H9 (cell line): ENCODE results near the gene OMP. TPM values are rescaled to one million over a fixed set of nuclear protein-coding genes. Genes with fewer than 3 reads are reported as not detected.

Source experiments
- DNase-seq: peaks from one replicate; pipeline ENCODE4 v3.0.0-alpha.2; 2017
- H2AFZ ChIP-seq: one replicate; pipeline ENCODE4 v1.6.1; 2013; ENCODE audit warnings: mild to moderate bottlenecking, low read length, control low read depth, moderate library complexity
- H2AK5ac ChIP-seq: 2 replicates; pipeline ENCODE4 v1.6.1; 2013; ENCODE audit warnings: low read length, control low read depth, mixed read lengths; ENCODE audit not compliant: insufficient read length
- H2BK120ac ChIP-seq: one replicate; pipeline ENCODE4 v1.6.1; 2013; ENCODE audit warnings: low read depth, mild to moderate bottlenecking, low read length, control low read depth, inconsistent platforms; ENCODE audit not compliant: poor library complexity, severe bottlenecking
- H2BK12ac ChIP-seq: 2 replicates; pipeline ENCODE4 v1.6.1; 2013; ENCODE audit warnings: low read length, control low read depth, mixed read lengths, low read depth; ENCODE audit not compliant: insufficient read length
- H2BK15ac ChIP-seq: 2 replicates; pipeline ENCODE4 v1.6.1; 2013; ENCODE audit warnings: low read depth, low read length, control low read depth
- H2BK20ac ChIP-seq: one replicate; pipeline ENCODE4 v1.6.1; 2013; ENCODE audit warnings: low read depth, mild to moderate bottlenecking, low read length, control low read depth, inconsistent platforms; ENCODE audit not compliant: poor library complexity, severe bottlenecking
- H2BK5ac ChIP-seq: 2 replicates; pipeline ENCODE4 v1.6.1; 2013; ENCODE audit warnings: low read length, control low read depth, mixed read lengths; ENCODE audit not compliant: insufficient read length
- H3K14ac ChIP-seq: 2 replicates; pipeline ENCODE4 v1.6.1; 2013; ENCODE audit warnings: low read length, control low read depth; ENCODE audit not compliant: insufficient read depth
- H3K18ac ChIP-seq: 2 replicates; pipeline ENCODE4 v1.6.1; 2013; ENCODE audit warnings: low read depth, mild to moderate bottlenecking, mixed read lengths, low read length, control low read depth; ENCODE audit not compliant: insufficient read length
- H3K23ac ChIP-seq: 2 replicates; pipeline ENCODE4 v1.6.1; 2013; ENCODE audit warnings: low read length, control low read depth, mixed read lengths, low read depth; ENCODE audit not compliant: insufficient read length
- H3K23me2 ChIP-seq: 2 replicates; pipeline ENCODE4 v1.6.1; 2013; ENCODE audit warnings: low read depth, mild to moderate bottlenecking, mixed read lengths, low read length, control low read depth; ENCODE audit not compliant: insufficient read length, poor library complexity, severe bottlenecking
- H3K27ac ChIP-seq: 2 replicates; pipeline ENCODE4 v1.5.1; 2013; ENCODE audit warnings: low read length, control low read depth, mixed read lengths, low read depth; ENCODE audit not compliant: insufficient read length
- H3K27me3 ChIP-seq: 2 replicates; pipeline ENCODE4 v1.6.1; 2013; ENCODE audit warnings: low read length, control low read depth, inconsistent platforms; ENCODE audit not compliant: insufficient read depth
- H3K4ac ChIP-seq: 2 replicates; pipeline ENCODE4 v1.6.1; 2013; ENCODE audit warnings: low read depth, mild to moderate bottlenecking, control low read depth, inconsistent platforms, low read length, moderate library complexity
- H3K4me1 ChIP-seq: 2 replicates; pipeline ENCODE4 v1.6.1; 2013; ENCODE audit warnings: low read length, control low read depth, inconsistent platforms; ENCODE audit not compliant: insufficient read depth
- H3K4me2 ChIP-seq: 2 replicates; pipeline ENCODE4 v1.6.1; 2013; ENCODE audit warnings: low read length, control low read depth, mixed read lengths; ENCODE audit not compliant: insufficient read length, insufficient read depth
- H3K56ac ChIP-seq: 2 replicates; pipeline ENCODE4 v1.6.1; 2013; ENCODE audit warnings: low read depth, mild to moderate bottlenecking, mixed read lengths, low read length, control low read depth; ENCODE audit not compliant: insufficient read length
- H3K79me1 ChIP-seq: 2 replicates; pipeline ENCODE4 v1.6.1; 2013; ENCODE audit warnings: low read depth, mild to moderate bottlenecking, moderate library complexity, low read length, control low read depth, inconsistent platforms; ENCODE audit not compliant: insufficient read depth, poor library complexity, severe bottlenecking
- H3K79me2 ChIP-seq: 2 replicates; pipeline ENCODE4 v1.6.1; 2013; ENCODE audit warnings: low read length, control low read depth, inconsistent platforms; ENCODE audit not compliant: insufficient read depth
- H3K9ac ChIP-seq: 2 replicates; pipeline ENCODE4 v1.6.1; 2013; ENCODE audit warnings: low read length, control low read depth, mixed read lengths; ENCODE audit not compliant: insufficient read length; ENCODE audit errors: extremely low read depth
- H3K9me3 ChIP-seq: one replicate; pipeline ENCODE4 v1.6.1; 2013; ENCODE audit warnings: low read depth, low read length, inconsistent platforms; ENCODE audit not compliant: control insufficient read depth
- H3T11ph ChIP-seq: one replicate; pipeline ENCODE4 v1.6.1; 2013; ENCODE audit warnings: mild to moderate bottlenecking, low read length, control low read depth, inconsistent platforms
- H4K20me1 ChIP-seq: one replicate; pipeline ENCODE4 v1.6.1; 2013; ENCODE audit not compliant: control insufficient read depth, insufficient read length, insufficient read depth
- H4K5ac ChIP-seq: 2 replicates; pipeline ENCODE4 v1.6.1; 2013; ENCODE audit warnings: low read depth, mild to moderate bottlenecking, mixed read lengths, low read length, control low read depth; ENCODE audit not compliant: insufficient read length
- H4K8ac ChIP-seq: replicated peaks from 2 replicates; pipeline ENCODE4 v1.6.1; 2013; ENCODE audit warnings: low read length, control low read depth, mixed read lengths, low read depth; ENCODE audit not compliant: insufficient read length
- H4K91ac ChIP-seq: 2 replicates; pipeline ENCODE4 v1.6.1; 2013; ENCODE audit warnings: low read depth, mild to moderate bottlenecking, moderate library complexity, mixed read lengths, low read length, control low read depth; ENCODE audit not compliant: insufficient read length
- H3K27ac Mint-ChIP-seq, 3 experiments: 2 replicates in 2 of 3; 3 replicates in 1 of 3; pipeline ENCODE4 v1.8.0; 2020 to 2021; ENCODE audit warnings: mixed read lengths in 3 of 3, mild to moderate bottlenecking in 1 of 3, moderate library complexity in 1 of 3
- H3K27me3 Mint-ChIP-seq: 2 replicates; pipeline ENCODE4 v1.8.0; 2021; ENCODE audit warnings: low read depth, mild to moderate bottlenecking, moderate library complexity, mixed read lengths
- H3K36me3 Mint-ChIP-seq, 3 experiments: 2 replicates in 2 of 3; 3 replicates in 1 of 3; pipeline ENCODE4 v1.8.0; 2020 to 2021; ENCODE audit warnings: low read depth in 3 of 3, mixed read lengths in 3 of 3; ENCODE audit not compliant: insufficient read depth in 1 of 3
- H3K4me1 Mint-ChIP-seq, 2 experiments: 2 replicates each; pipeline ENCODE4 v1.8.0; 2020; ENCODE audit warnings: mixed read lengths in 2 of 2
- H3K4me3 Mint-ChIP-seq, 2 experiments: 2 replicates in 1 of 2; 3 replicates in 1 of 2; pipeline ENCODE4 v1.8.0; 2020 to 2021; ENCODE audit warnings: mild to moderate bottlenecking in 2 of 2, mixed read lengths in 2 of 2, moderate library complexity in 1 of 2
- H3K9me3 Mint-ChIP-seq, 2 experiments: 2 replicates in 1 of 2; 3 replicates in 1 of 2; pipeline ENCODE4 v1.8.0; 2020; ENCODE audit warnings: mild to moderate bottlenecking in 2 of 2, mixed read lengths in 2 of 2, moderate library complexity in 1 of 2
- WGBS: extraction: QIAGEN DNeasy Blood & Tissue Kit; methylation state at CpG from one replicate; pipeline ENCODE4 v1.1.7; 2013; ENCODE audit warnings: missing lambda C conversion rate, low lambda C conversion rate, mixed read lengths; ENCODE audit not compliant: insufficient read length; ENCODE audit errors: extremely low coverage; 5-methylcytosine and 5-hydroxymethylcytosine counted together
- total RNA-seq: library from RNA; stranded (reverse); gene quantifications from 2 replicates; pipeline ENCODE4 v1.2.1, GENCODE V29; 2021
- TF ChIP-seq, protein P1 (sequence below): fragments of 200-600 bp; sonication (generic); conservative IDR thresholded peaks from 3 replicates; pipeline ENCODE4 v1.8.0; 2021; ENCODE audit warnings: antibody characterized with exemption, mild to moderate bottlenecking

The OMP gene
- total RNA-seq, 1 experiment from 2014 or later = not detected

DNA sequence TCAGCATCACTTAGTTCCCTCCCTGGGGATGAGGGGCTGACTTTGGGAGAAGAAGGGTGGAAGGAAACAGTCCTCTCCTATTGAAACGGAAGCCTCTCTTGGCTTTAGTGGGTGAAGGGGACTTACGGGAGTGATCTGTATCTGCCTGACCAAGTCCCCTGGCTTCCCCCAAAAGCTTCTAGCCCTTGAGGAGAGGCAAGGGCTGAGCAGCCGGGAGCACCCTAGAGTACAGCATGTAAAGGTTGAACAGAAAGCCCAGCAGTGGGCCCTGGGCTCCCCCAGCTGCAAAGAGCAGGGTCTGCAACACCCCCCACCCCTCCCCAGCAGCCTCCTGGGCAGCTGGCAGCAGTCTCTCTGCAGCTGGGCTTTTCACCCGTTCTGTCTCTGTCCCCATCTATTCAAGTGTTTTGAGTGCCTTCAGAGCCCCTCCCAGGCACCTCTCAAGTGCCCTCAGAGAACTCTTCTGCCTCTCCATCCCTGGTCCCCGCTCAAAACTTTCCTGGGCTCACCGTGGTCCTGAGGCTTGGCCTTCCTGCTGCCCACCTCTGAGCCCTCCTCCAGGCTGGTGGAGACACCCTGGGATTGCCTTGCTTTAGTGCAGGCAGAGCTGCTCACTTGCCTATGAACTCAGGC is 33.2 kb upstream of the OMP start:
- H3K4me1 ChIP-seq = no peaks in the 10 kb centered on the region
- no peak overlapping the region for H4K8ac ChIP-seq
- peak; percentile 20 for DNase-seq
- H3K14ac ChIP-seq = no peak overlapping the region
- H3K4ac ChIP-seq = no peak overlapping the region
- Mint-ChIP-seq H3K36me3 (no peaks in the 10 kb centered on the region), H3K27ac (peak overlapping the region in 1 of 3 experiments; percentile 83; a peak in 1 of 7 replicates), H3K27me3 (peaks cover 15% of the 10 kb centered on the region), H3K9me3 (no peaks in the 10 kb centered on the region), H3K4me1 (peaks cover 22 to 23% of the 10 kb centered on the region in 2 experiments), H3K4me3 (no peak overlapping the region; a peak in 1 of 5 replicates)
- no peak overlapping the region for H3K56ac ChIP-seq
- 0 out of 2 replicates have a peak, but pooled peaks cover 2% of the 10 kb centered on the region for H3K79me2 ChIP-seq
- H3K27ac ChIP-seq = no peak overlapping the region
- H3K9me3 ChIP-seq = no peaks in the 10 kb centered on the region
- no peak overlapping the region for H2BK20ac ChIP-seq
- TF ChIP-seq, protein P1, sequence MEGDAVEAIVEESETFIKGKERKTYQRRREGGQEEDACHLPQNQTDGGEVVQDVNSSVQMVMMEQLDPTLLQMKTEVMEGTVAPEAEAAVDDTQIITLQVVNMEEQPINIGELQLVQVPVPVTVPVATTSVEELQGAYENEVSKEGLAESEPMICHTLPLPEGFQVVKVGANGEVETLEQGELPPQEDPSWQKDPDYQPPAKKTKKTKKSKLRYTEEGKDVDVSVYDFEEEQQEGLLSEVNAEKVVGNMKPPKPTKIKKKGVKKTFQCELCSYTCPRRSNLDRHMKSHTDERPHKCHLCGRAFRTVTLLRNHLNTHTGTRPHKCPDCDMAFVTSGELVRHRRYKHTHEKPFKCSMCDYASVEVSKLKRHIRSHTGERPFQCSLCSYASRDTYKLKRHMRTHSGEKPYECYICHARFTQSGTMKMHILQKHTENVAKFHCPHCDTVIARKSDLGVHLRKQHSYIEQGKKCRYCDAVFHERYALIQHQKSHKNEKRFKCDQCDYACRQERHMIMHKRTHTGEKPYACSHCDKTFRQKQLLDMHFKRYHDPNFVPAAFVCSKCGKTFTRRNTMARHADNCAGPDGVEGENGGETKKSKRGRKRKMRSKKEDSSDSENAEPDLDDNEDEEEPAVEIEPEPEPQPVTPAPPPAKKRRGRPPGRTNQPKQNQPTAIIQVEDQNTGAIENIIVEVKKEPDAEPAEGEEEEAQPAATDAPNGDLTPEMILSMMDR = no peak
- H3K9ac ChIP-seq = no peak overlapping the region
- H2BK5ac ChIP-seq = no peak overlapping the region
- no CpG with 5 or more reads among the region's 6 CpGs for WGBS
- no peaks in the 10 kb centered on the region for H3K27me3 ChIP-seq
- H3T11ph ChIP-seq = no peak overlapping the region
- no peak overlapping the region for H2BK120ac ChIP-seq
- H3K18ac ChIP-seq = no peak overlapping the region
- no peak overlapping the region for H2BK12ac ChIP-seq
- H3K4me2 ChIP-seq = no peak overlapping the region
- H3K79me1 ChIP-seq = no peaks in the 10 kb centered on the region
- no peak overlapping the region for H4K5ac ChIP-seq
- H4K91ac ChIP-seq = no peak overlapping the region
- H3K23ac ChIP-seq = no peak overlapping the region
- H3K23me2 ChIP-seq = peaks cover 10% of the 10 kb centered on the region
- H2BK15ac ChIP-seq = no peak overlapping the region
- no peaks in the 10 kb centered on the region for H4K20me1 ChIP-seq
- H2AFZ ChIP-seq = no peak overlapping the region
- H2AK5ac ChIP-seq = no peak overlapping the region
